WTC11 (cell line): Measurements from ENCODE around the gene ZSWIM3. TPM values are rescaled to one million over a fixed set of nuclear protein-coding genes. Genes with fewer than 3 reads are reported as not detected.
A peak's percentile ranks its signal among the peaks of the same experiment; 100 is the strongest.

Experiments used
- ATAC-seq: fragments of 200-7000 bp; cut with Tn5 transposase; 2 replicates; pipeline ENCODE4 v1.10.0; 2021; ENCODE audit warnings: mild to moderate bottlenecking, moderate library complexity
- CTCF ChIA-PET: fragments of 300-600 bp; sonication (Branson Sonifier 250); formaldehyde crosslinking; loops from one replicate; lab custom pipeline; 2021; ENCODE audit warnings: antibody characterized with exemption; lab: Charles Lee
- POLR2A ChIA-PET: fragments of 350-600 bp; sonication (Branson Sonifier 250); formaldehyde crosslinking; loops from one replicate; lab custom pipeline; 2021; ENCODE audit warnings: antibody characterized with exemption; lab: Charles Lee
- DNase-seq: peaks from one replicate; pipeline ENCODE4 v3.0.0; 2021; ENCODE audit warnings: low spot score
- H3K27ac Mint-ChIP-seq: 2 replicates; pipeline ENCODE4 v1.8.0; 2021; ENCODE audit warnings: mixed read lengths
- H3K27me3 Mint-ChIP-seq: 2 replicates; pipeline ENCODE4 v1.8.0; 2021; ENCODE audit warnings: low read depth, mild to moderate bottlenecking, moderate library complexity, mixed read lengths
- H3K36me3 Mint-ChIP-seq: 2 replicates; pipeline ENCODE4 v1.8.0; 2021; ENCODE audit warnings: mixed read lengths
- H3K4me1 Mint-ChIP-seq: 2 replicates; pipeline ENCODE4 v1.8.0; 2022; ENCODE audit warnings: mixed read lengths
- H3K4me3 Mint-ChIP-seq: 2 replicates; pipeline ENCODE4 v1.8.0; 2021; ENCODE audit warnings: mild to moderate bottlenecking, moderate library complexity, mixed read lengths
- H3K9me3 Mint-ChIP-seq: 2 replicates; pipeline ENCODE4 v1.8.0; 2021; ENCODE audit warnings: mixed read lengths
- ATF3 ChIP-seq: sonication (generic); formaldehyde crosslinking; conservative IDR thresholded peaks from 2 replicates; pipeline ENCODE4 v1.8.1; 2022; ENCODE audit warnings: mild to moderate bottlenecking, missing genetic modification reagents
- FOXJ3 ChIP-seq: sonication (generic); formaldehyde crosslinking; IDR thresholded peaks from 2 replicates; pipeline ENCODE4 v1.9.0; 2021; ENCODE audit warnings: missing genetic modification reagents, mild to moderate bottlenecking, borderline replicate concordance
- GABPB1 ChIP-seq: sonication (generic); formaldehyde crosslinking; IDR thresholded peaks from 2 replicates; pipeline ENCODE4 v1.8.1; 2023; ENCODE audit warnings: mild to moderate bottlenecking, missing genetic modification reagents
- GRHL2 ChIP-seq: fragments of 250-450 bp; sonication (Bioruptor Pico); IDR thresholded peaks from 2 replicates; pipeline ENCODE4 v1.8.0; 2022; ENCODE audit warnings: mild to moderate bottlenecking, moderate library complexity; ENCODE audit not compliant: insufficient replicate concordance, severe bottlenecking
- HMGA2 ChIP-seq: fragments of 250-450 bp; sonication (Bioruptor Pico); IDR thresholded peaks from 2 replicates; pipeline ENCODE4 v1.4.0; 2021; ENCODE audit warnings: mild to moderate bottlenecking, moderate library complexity
- JUN ChIP-seq: sonication (generic); formaldehyde crosslinking; IDR thresholded peaks from 2 replicates; pipeline ENCODE4 v1.8.0; 2023; ENCODE audit warnings: mild to moderate bottlenecking, missing genetic modification reagents
- MAX ChIP-seq: sonication (generic); formaldehyde crosslinking; IDR thresholded peaks from 2 replicates; pipeline ENCODE4 v1.8.0; 2022; ENCODE audit warnings: mild to moderate bottlenecking, missing genetic modification reagents
- MLX ChIP-seq: sonication (generic); formaldehyde crosslinking; IDR thresholded peaks from 2 replicates; pipeline ENCODE4 v1.8.1; 2023; ENCODE audit warnings: mild to moderate bottlenecking, missing genetic modification reagents, moderate library complexity
- NFATC4 ChIP-seq: fragments of 250-450 bp; sonication (Bioruptor Pico); IDR thresholded peaks from 2 replicates; pipeline ENCODE4 v1.9.0; 2021; ENCODE audit warnings: mild to moderate bottlenecking
- NR3C1 ChIP-seq: sonication (generic); formaldehyde crosslinking; conservative IDR thresholded peaks from 2 replicates; pipeline ENCODE4 v1.8.1; 2023; ENCODE audit warnings: low read depth, mild to moderate bottlenecking, missing genetic modification reagents
- OVOL2 ChIP-seq: fragments of 250-450 bp; sonication (Bioruptor Pico); IDR thresholded peaks from 2 replicates; pipeline ENCODE4 v1.9.0; 2021; ENCODE audit warnings: mild to moderate bottlenecking, borderline replicate concordance
- PRDM15 ChIP-seq: sonication (generic); formaldehyde crosslinking; IDR thresholded peaks from 2 replicates; pipeline ENCODE4 v1.8.0; 2022; ENCODE audit warnings: missing genetic modification reagents
- PREB ChIP-seq: sonication (generic); formaldehyde crosslinking; IDR thresholded peaks from 2 replicates; pipeline ENCODE4 v1.8.1; 2022; ENCODE audit warnings: mild to moderate bottlenecking, missing genetic modification reagents, moderate library complexity, borderline replicate concordance
- SMAD3 ChIP-seq: sonication (generic); formaldehyde crosslinking; IDR thresholded peaks from 2 replicates; pipeline ENCODE4 v1.8.0; 2022; ENCODE audit warnings: missing genetic modification reagents, mild to moderate bottlenecking, borderline replicate concordance
- SMAD4 ChIP-seq: sonication (generic); formaldehyde crosslinking; IDR thresholded peaks from 2 replicates; pipeline ENCODE4 v1.8.0; 2022; ENCODE audit warnings: mild to moderate bottlenecking, missing genetic modification reagents
- SP1 ChIP-seq: sonication (generic); formaldehyde crosslinking; conservative IDR thresholded peaks from 2 replicates; pipeline ENCODE4 v1.8.1; 2022; ENCODE audit warnings: missing genetic modification reagents
- TEAD1 ChIP-seq: sonication (generic); formaldehyde crosslinking; IDR thresholded peaks from 2 replicates; pipeline ENCODE4 v1.8.0; 2022; ENCODE audit warnings: mild to moderate bottlenecking, missing genetic modification reagents
- TEAD4 ChIP-seq: sonication (generic); formaldehyde crosslinking; IDR thresholded peaks from 2 replicates; pipeline ENCODE4 v1.8.0; 2022; ENCODE audit warnings: mild to moderate bottlenecking, missing genetic modification reagents
- USF1 ChIP-seq: sonication (generic); formaldehyde crosslinking; IDR thresholded peaks from 2 replicates; pipeline ENCODE4 v1.8.0; 2022; ENCODE audit warnings: mild to moderate bottlenecking, missing genetic modification reagents
- USF2 ChIP-seq: sonication (generic); formaldehyde crosslinking; IDR thresholded peaks from 2 replicates; pipeline ENCODE4 v1.8.1; 2023; ENCODE audit warnings: mild to moderate bottlenecking, missing genetic modification reagents, moderate library complexity
- ZMAT4 ChIP-seq: fragments of 250-450 bp; sonication (Bioruptor Pico); IDR thresholded peaks from 2 replicates; pipeline ENCODE4 v1.9.0; 2021; ENCODE audit warnings: mild to moderate bottlenecking
- ZNF138 ChIP-seq: sonication (generic); formaldehyde crosslinking; conservative IDR thresholded peaks from 2 replicates; pipeline ENCODE4 v1.8.1; 2022; ENCODE audit warnings: mild to moderate bottlenecking, moderate library complexity, missing genetic modification reagents
- ZNF219 ChIP-seq: sonication (generic); formaldehyde crosslinking; IDR thresholded peaks from 2 replicates; pipeline ENCODE4 v1.8.0; 2023; ENCODE audit warnings: missing genetic modification reagents, mild to moderate bottlenecking, borderline replicate concordance
- ZNF317 ChIP-seq: sonication (generic); formaldehyde crosslinking; IDR thresholded peaks from 2 replicates; pipeline ENCODE4 v1.8.1; 2023; ENCODE audit warnings: low read depth, mild to moderate bottlenecking, moderate library complexity, missing genetic modification reagents, borderline replicate concordance
- ZNF512 ChIP-seq: sonication (generic); formaldehyde crosslinking; IDR thresholded peaks from 2 replicates; pipeline ENCODE4 v1.8.1; 2022; ENCODE audit warnings: missing genetic modification reagents, borderline replicate concordance
- total RNA-seq: library from RNA; stranded (reverse); gene quantifications from 3 replicates; pipeline ENCODE4 v1.2.3, GENCODE V29; 2021

The ZSWIM3 gene
- total RNA-seq, 1 experiment from 2014 or later = 3.4 TPM

- TF ChIP-seq ZNF512 (CRISPR knock-in tag) (no peak), ZNF317 (CRISPR knock-in tag) (no peak), SP1 (CRISPR knock-in tag) (no peak), OVOL2 (no peak), MLX (CRISPR knock-in tag) (no peak), ZNF219 (CRISPR knock-in tag) (no peak), ZNF138 (CRISPR knock-in tag) (no peak), TEAD4 (no peak), SMAD4 (CRISPR knock-in tag) (no peak), FOXJ3 (no peak), SMAD3 (CRISPR knock-in tag) (no peak)
Measured at GRCh38 chr20:45832619-45833018, 24.8 kb upstream of the ZSWIM3 start (continued).

GRCh38 chr20:45833030-45833882 lies 24.2 kb upstream of the ZSWIM3 start, which contains the start of gene SNX21:
Gene SNX21 (plus strand): TSS chr20:45833799. CDS start chr20:45833920, 121 bp downstream.
- POLR2A ChIA-PET = interaction anchor here (0.9 to 2.0 kb wide), 4 partner anchors 9 to 102 kb away, joined by 3 to 9 read pairs (median 6); partner anchors contain the start of gene PCIF1
- CTCF ChIA-PET = interaction anchor here (0.7 to 2.7 kb wide), 9 partner anchors 9 to 178 kb away, joined by 3 to 27 read pairs (median 5); partner anchors contain the start of gene ZSWIM1
- no peak for TF ChIP-seq NR3C1 (CRISPR knock-in tag)
- peak; percentile 13; the same call in 1 of the 2 replicates for TF ChIP-seq TEAD1 (CRISPR knock-in tag)
- no peak for TF ChIP-seq ZNF219 (CRISPR knock-in tag)
- no peak for TF ChIP-seq NFATC4 (CRISPR knock-in tag)
- no peak for TF ChIP-seq HMGA2 (CRISPR knock-in tag)
- peak; percentile 89 for TF ChIP-seq GABPB1 (CRISPR knock-in tag)
- no peak for TF ChIP-seq USF2 (CRISPR knock-in tag)
- TF ChIP-seq JUN (CRISPR knock-in tag) = no peak
- no peak for TF ChIP-seq USF1 (CRISPR knock-in tag)
- no peak for TF ChIP-seq ZMAT4 (CRISPR knock-in tag)
- no peak for TF ChIP-seq PREB
- TF ChIP-seq PRDM15 = peak; percentile 93
- no peak for TF ChIP-seq MAX
- TF ChIP-seq GRHL2 = no peak
- TF ChIP-seq ATF3 (CRISPR knock-in tag) = no peak

More at GRCh38 chr20:45833030-45833882, 24.2 kb upstream of the ZSWIM3 start, which contains the start of gene SNX21:
- Mint-ChIP-seq H3K4me3 (peak within 1 kb of the TSS; percentile 76), H3K4me1 (peaks cover 18% of the 10 kb centered on the region), H3K27ac (peak within 1 kb of the TSS; percentile 88), H3K27me3 (no peaks in the 10 kb centered on the region), H3K36me3 (peaks cover 3% of the 10 kb centered on the region; the same call in 1 of the 2 replicates), H3K9me3 (no peaks in the 10 kb centered on the region)
- DNase-seq = peak; percentile 86
- ATAC-seq = peak; percentile 91
